Esophagus muscularis mucosa (tissue), 3 donors: ENCODE data around the gene FAT3.

Experiments used
- POLR2A ChIP-seq: fragments of 450-650 bp; IDR thresholded peaks from one replicate; pipeline ENCODE4 v1.6.1; 2017; ENCODE audit warnings: antibody characterized with exemption, moderate library complexity, mild to moderate bottlenecking, low read depth
- TF ChIP-seq, protein P1 (sequence below), 3 experiments: fragments of 200-600 bp in 2 of 3; fragments of 450-650 bp in 1 of 3; sonication (generic) in 2 of 3; IDR thresholded peaks; one replicate each; pipeline ENCODE4 v1.5.1; 2017 to 2019; ENCODE audit warnings: antibody characterized with exemption in 3 of 3, mild to moderate bottlenecking in 2 of 3, moderate library complexity in 1 of 3

DNA sequence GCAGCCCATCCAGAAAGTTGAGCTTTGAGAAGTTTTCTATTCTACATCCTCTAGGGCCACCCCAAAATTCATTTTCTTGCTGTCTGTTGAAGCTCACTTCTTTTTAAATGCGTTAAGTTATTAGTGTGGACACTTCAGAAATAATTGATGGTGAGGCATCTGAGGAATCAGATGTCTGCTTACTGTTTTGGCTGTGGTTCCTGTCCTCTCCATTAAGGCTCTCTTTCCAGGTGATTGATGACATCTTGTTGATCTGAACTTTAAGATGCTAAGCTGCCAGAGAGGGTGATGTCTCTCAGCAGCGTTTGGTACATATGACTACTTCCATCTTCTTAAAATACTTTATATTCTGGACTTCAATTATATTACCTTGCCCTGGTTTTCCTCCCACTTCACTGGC, 45.2 kb downstream of the FAT3 start:
- TF ChIP-seq, protein P1, sequence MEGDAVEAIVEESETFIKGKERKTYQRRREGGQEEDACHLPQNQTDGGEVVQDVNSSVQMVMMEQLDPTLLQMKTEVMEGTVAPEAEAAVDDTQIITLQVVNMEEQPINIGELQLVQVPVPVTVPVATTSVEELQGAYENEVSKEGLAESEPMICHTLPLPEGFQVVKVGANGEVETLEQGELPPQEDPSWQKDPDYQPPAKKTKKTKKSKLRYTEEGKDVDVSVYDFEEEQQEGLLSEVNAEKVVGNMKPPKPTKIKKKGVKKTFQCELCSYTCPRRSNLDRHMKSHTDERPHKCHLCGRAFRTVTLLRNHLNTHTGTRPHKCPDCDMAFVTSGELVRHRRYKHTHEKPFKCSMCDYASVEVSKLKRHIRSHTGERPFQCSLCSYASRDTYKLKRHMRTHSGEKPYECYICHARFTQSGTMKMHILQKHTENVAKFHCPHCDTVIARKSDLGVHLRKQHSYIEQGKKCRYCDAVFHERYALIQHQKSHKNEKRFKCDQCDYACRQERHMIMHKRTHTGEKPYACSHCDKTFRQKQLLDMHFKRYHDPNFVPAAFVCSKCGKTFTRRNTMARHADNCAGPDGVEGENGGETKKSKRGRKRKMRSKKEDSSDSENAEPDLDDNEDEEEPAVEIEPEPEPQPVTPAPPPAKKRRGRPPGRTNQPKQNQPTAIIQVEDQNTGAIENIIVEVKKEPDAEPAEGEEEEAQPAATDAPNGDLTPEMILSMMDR (IDR thresholded peaks at IDR 0.05): no peak
- no peak for TF ChIP-seq POLR2A
